ENCODE results near the gene CYCS. TPM values are rescaled to one million over a fixed set of nuclear protein-coding genes. Genes with fewer than 3 reads are reported as not detected.

The CYCS gene
- total and polyA plus RNA-seq, 2 of the 8 experiments (the other 6 are each of a cell fraction or from before 2014, with no cell fraction given) = 48.6 to 229 TPM

- no peak for TF ChIP-seq CHD7 (IDR thresholded peaks at IDR 0.05; ENCODE audit: insufficient replicate concordance, low read length)
- no peak for TF ChIP-seq MAFK (IDR thresholded peaks at IDR 0.05; ENCODE audit: low read depth, low read length)
- no peak for TF ChIP-seq JUN (IDR thresholded peaks at IDR 0.05; ENCODE audit: low read depth, low read length)
- TF ChIP-seq BRCA1 (IDR thresholded peaks at IDR 0.05; ENCODE audit: low read depth, low read length) = no peak
- TF ChIP-seq TAF1 (IDR thresholded peaks at IDR 0.05; ENCODE audit: low read depth, low read length) = no peak
- TF ChIP-seq EP300 (IDR thresholded peaks at IDR 0.05; ENCODE audit: borderline replicate concordance in 1 of 2, low read depth in 2 of 2, low read length in 2 of 2) = no peak
- TF ChIP-seq ASH2L (IDR thresholded peaks at IDR 0.05; ENCODE audit: low read length) = no peak
- no peak for TF ChIP-seq SRF (IDR thresholded peaks at IDR 0.05; ENCODE audit: low read depth, low read length)
- no peak for TF ChIP-seq ZNF274 (IDR thresholded peaks at IDR 0.05; ENCODE audit: borderline replicate concordance, extremely low read depth, low read length)
- no peak for TF ChIP-seq SIX5 (IDR thresholded peaks at IDR 0.05; ENCODE audit: low read depth, low read length)
- TF ChIP-seq KDM1A (IDR thresholded peaks at IDR 0.05; ENCODE audit: borderline replicate concordance, low read length) = no peak
- TF ChIP-seq YY1 (IDR thresholded peaks at IDR 0.05; ENCODE audit: low read depth, low read length) = no peak
These were observed 42.3 kb upstream of the CYCS start (continued) for GRCh38 chr7:25167262-25167843.
